Measurements from ENCODE around the gene THOP1.

The THOP1 gene

DNA sequence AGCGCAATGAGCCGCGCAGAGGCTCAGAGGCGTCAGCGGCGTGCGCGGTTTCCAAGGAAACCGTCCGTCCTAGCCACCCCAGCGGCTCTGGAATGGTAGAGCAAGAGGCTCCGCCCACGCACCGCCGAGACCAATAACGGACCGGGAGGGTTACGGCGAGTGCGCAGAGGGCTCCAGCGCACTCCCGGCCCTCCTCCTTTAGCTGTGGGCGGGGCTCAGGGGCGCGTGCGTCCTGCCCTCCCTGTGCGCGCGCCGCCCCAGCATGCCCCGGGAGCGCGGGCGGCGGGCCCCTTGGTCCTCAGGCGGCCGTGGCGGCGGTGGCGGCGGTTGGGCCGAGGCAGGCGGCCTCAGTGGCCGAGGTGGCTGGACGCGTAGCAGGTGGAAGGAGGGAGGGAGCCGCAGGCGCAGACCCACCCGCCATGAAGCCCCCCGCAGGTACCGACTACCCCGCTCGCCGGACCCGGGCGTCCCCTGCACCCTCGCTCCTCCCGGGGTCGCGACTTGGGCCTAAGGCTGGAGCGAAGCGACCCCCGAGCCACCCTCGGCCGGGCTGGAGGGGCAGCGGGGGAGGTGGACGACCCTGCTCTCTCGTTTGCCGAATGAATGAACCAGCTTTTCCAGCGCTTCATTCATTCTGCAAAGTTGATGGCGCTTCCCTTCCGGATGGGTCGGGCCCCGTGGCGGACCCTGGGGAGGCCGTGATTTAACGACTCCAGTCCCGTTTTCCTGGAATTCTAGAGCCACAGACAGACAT, at the start of gene THOP1:
Gene THOP1, plus strand, starts transcription at position 260 of the 754 bp plus-strand sequence. Its CDS starts 160 bp downstream, at position 420.
- FAIRE-seq (peak; percentile 97), DNase-seq (ENCODE audit: extremely low spot score, insufficient read length, low read depth) (peak; percentile 88)

DNA sequence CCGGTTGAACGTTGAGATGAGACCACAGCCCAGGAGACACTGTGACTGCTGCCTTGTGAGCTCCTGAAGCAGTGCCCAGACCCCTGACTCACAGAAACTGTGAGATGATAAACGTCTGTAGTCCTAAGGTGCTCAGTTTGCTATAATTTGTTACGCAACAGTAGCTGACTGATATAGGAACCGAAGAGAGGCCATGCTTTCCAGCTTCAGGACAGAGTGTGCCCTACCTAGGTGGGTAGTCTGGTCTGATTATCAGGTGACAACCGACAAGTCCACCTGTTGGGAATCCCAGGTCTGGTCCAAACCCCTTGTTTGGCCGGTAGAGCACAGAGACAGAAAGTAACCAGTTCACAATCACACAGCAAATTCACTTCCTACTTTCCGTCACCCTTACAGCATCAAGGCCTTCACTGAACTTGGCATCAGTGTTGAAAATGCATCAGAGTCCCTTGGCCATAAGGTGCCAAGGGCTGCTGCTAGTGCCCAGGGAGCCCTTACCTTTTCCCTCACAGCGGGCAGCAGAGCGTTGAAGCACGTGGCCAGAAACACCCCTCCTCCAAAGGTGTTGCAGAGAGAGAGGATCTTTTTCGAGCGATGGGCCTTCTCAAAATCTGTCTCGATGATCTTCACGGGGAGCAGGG, 48.6 kb upstream of the THOP1 start:
- FAIRE-seq (no peak), DNase-seq (ENCODE audit: extremely low spot score, insufficient read length, low read depth) (no peak)

GRCh38 chr19:2739602-2740313, 45.5 kb upstream of the THOP1 start, which contains the start of gene SLC39A3:
SLC39A3 (minus strand) TSS chr19:2740017; CDS start chr19:2737257, 2,760 bp downstream.
- peak; percentile 100 for DNase-seq (ENCODE audit: extremely low spot score, insufficient read length, low read depth)
- FAIRE-seq: peak; percentile 95

DNA sequence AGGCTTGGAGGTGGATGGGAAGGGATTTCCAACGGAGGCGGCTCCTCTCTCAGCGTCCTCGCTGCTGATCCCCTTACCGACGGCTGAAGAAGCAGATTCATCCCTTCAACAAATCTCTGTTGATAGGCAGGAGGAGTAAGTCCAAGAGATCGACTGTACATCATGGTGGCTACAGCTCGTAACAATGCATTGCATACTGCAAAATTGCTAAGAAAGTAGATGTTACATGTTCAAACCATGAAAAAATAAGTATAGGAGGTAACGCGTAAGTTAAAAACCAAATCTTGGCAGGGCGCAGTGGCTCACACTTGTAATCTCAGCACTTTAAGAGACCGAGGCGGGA, 45.0 kb upstream of the THOP1 start:
- DNase-seq (ENCODE audit: extremely low spot score, insufficient read length, low read depth): no peak
- no peak for FAIRE-seq

DNA sequence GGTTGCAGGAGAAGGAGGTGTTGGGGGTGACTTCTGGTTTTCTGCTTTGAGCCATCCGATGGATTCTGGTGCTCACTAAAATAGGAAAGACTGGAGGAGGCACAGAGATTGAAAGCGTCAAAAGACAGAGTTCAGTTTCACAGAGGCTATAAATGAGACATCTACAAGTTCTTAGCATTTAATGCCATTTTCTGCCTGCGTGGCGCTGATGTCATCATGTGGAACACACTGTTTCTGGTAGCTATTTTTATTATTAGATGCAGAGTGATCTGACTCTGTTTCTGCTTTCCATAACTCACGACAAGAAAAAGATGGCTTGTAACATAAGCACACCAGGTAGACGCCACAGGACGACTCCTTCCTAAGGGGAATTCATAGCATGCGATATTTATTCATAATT, 42.2 kb upstream of the THOP1 start:
- FAIRE-seq (no peak), DNase-seq (ENCODE audit: extremely low spot score, insufficient read length, low read depth) (no peak)

DNA sequence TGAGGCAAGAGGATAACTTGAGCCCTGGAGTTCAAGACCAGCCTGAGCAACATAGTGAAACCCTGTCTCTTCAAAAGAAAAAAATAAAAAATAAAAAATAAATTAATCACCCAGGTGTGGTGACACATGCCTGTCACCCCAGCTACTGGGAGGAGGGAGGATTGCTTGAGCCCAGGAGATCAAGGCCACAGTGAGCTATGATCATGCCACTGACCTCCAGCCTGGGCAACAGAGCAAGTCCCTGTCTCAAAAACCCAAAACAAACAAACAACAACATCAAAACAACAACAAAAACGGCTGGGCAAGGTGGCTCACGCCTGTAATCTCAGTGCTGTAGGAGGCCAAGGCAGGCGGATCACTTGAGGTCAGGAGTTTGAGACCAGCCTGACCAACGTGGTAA, 41.2 kb upstream of the THOP1 start:
- DNase-seq (ENCODE audit: extremely low spot score, insufficient read length, low read depth) (no peak), FAIRE-seq (no peak)

- FAIRE-seq (no peak), DNase-seq (ENCODE audit: extremely low spot score, insufficient read length, low read depth) (no peak)
Measured at GRCh38 chr19:2747349-2747748, 38.0 kb upstream of the THOP1 start.

- DNase-seq (ENCODE audit: extremely low spot score, insufficient read length, low read depth) (no peak), FAIRE-seq (no peak)
Measured at GRCh38 chr19:2750808-2751437, 34.4 kb upstream of the THOP1 start.

DNA sequence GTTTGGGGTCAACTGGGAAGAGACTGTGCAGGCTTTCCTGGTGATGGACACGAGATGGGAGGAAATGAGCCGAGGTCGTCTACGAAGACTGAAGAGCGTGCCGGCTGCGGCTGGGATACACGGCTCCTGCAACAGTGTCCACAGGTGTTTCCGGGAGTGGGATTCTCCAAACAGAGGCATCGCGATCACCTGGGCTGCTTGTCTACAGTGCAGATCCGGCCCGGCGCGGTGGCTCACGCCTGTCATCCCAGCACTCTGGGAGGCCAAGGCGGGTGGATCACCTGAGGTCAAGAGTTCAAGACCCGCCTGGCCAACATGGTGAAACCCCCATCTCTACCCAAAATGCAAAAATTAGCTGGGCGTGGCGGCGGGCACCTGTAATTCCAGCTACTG, 33.9 kb upstream of the THOP1 start:
- no peak for FAIRE-seq
- no peak for DNase-seq (ENCODE audit: extremely low spot score, insufficient read length, low read depth)

GRCh38 chr19:2754659-2755447, 30.4 kb upstream of the THOP1 start:
- DNase-seq (ENCODE audit: extremely low spot score, insufficient read length, low read depth): no peak
- no peak for FAIRE-seq

DNA sequence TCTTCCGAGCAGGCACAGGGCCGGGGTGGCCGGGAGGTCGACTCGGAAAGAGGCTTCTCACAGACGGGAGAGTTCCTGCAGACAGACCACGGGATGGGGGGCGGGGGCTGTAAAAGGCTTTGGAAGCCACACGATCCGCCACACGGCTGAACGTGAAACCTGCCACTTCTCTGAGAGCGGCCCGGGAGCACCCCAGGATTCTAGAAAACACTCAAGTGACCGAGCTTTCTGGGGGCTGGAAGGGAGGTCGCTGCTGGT, 29.9 kb upstream of the THOP1 start:
- FAIRE-seq: no peak

GRCh38 chr19:2755811-2756210, 29.5 kb upstream of the THOP1 start:
- DNase-seq (ENCODE audit: extremely low spot score, insufficient read length, low read depth) (no peak), FAIRE-seq (no peak)

More for the DNA sequence above, 29.9 kb upstream of the THOP1 start:
- DNase-seq (ENCODE audit: extremely low spot score, insufficient read length, low read depth): no peak

DNA sequence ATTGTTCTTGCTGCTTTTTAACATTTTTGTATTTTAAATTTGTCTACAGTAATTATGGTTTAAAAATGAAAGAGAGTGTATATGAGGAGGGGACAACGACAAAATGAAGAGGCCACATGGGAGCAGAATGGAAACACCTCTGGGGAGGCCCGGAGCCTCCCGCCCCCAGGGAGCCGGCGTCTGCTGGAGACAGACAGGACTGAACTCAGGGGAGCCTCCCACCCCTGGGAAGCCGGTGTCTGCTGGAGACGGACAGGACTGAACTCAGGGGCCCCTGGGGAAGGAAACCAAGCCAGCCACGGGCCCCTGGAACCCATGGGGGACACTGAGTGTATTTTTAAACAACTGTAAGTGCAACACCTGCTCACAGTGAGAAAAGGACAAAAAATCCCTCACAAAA, 28.8 kb upstream of the THOP1 start:
- FAIRE-seq (no peak), DNase-seq (ENCODE audit: extremely low spot score, insufficient read length, low read depth) (no peak)

GRCh38 chr19:2756921-2757881, 28.1 kb upstream of the THOP1 start:
- FAIRE-seq (no peak), DNase-seq (ENCODE audit: extremely low spot score, insufficient read length, low read depth) (no peak)

- FAIRE-seq (no peak), DNase-seq (ENCODE audit: extremely low spot score, insufficient read length, low read depth) (no peak)
Measured at GRCh38 chr19:2758601-2759313, 26.5 kb upstream of the THOP1 start.

DNA sequence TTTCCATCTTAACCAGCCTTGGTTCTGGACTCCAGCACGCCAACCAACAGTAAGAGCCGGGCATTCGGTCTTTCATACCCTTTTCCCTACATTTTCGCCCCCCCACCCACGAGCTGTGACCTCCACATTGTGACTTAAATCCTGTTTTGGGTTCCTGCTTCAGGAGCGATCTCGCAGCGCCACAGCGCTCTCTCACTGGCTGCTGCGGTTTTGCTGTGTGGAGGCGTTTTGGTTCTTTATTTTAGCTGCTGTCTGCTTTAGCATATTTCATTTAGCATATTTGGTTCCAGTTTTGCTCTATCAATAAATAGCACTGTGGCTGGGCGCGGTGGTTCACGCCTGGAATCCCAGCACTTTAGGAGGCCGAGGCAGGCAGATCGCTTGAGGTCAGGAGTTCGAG, 25.9 kb upstream of the THOP1 start:
- DNase-seq (ENCODE audit: extremely low spot score, insufficient read length, low read depth): no peak
- FAIRE-seq: no peak

GRCh38 chr19:2759965-2760364, 25.3 kb upstream of the THOP1 start:
- DNase-seq (ENCODE audit: extremely low spot score, insufficient read length, low read depth) (no peak), FAIRE-seq (no peak)

- DNase-seq (ENCODE audit: extremely low spot score, insufficient read length, low read depth): no peak
- no peak for FAIRE-seq
Measured at GRCh38 chr19:2761309-2761677, 24.0 kb upstream of the THOP1 start.

Data from GM18507 (cell line).